ENCODE data around the gene COLEC11.
"Not testable (repeated sequence)": the region's sequence is repeated elsewhere in the genome, so short reads cannot be mapped to it uniquely, and the experiment has no call there.

COLEC11 gene

DNA sequence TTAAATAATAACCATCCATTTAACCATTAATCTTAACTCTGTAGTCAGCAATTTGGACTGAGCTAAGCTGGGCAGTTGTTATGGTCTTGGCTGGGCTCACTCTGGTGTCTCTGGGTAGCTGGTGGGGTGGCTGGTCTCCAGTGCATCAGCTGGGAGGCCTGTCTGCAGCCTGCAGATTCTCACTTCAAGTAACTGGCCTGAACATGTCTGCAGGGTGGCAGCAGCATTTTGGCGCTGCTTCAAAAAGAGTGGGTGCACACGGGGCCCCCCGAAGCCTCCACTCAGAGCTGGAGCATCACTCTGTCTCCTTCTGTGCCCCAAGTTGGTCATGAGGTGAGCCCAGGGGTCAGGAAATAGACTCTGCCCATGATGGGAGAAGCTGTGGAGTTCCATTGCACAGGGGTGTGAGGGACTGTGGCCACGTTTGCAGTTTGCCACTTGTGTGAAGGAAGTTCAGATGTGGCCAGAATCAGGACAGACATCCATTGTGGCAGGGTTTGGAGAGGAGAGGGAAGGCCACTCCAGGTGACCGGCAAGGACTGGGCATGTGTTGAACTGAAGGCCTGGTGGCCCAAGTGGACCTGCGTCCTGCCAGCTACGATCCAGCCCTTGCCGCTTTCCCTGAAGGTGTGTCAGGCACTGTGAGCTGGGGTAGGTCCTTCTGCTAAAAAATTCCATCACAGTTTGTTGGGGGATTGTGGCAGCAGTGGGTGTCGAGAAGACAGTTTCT is 58.1 kb downstream of the COLEC11 start:
- DNase-seq (ENCODE audit: low read depth in 3 of 3) = no peak

DNA sequence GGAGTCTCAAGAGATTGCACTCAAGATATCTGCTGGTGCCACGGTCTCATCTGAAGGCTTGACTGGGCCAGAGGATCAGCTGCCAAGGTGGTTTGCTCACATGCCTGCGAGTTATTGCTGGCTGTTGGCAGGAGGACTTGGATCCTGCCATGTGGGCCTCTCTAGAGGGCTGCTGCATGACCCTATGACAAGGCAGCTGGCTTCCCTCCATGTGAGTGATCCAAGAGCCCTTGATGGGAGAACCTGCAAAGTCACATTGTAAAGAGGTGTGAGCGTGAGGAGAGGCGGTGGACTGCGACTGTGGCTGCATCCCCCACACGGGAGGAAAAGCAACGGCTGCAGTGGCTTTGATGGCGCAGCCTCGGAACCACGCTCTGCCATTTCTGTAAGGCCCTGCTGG is 59.1 kb downstream of the COLEC11 start:
- DNase-seq (ENCODE audit: low read depth in 3 of 3) = no peak

DNA sequence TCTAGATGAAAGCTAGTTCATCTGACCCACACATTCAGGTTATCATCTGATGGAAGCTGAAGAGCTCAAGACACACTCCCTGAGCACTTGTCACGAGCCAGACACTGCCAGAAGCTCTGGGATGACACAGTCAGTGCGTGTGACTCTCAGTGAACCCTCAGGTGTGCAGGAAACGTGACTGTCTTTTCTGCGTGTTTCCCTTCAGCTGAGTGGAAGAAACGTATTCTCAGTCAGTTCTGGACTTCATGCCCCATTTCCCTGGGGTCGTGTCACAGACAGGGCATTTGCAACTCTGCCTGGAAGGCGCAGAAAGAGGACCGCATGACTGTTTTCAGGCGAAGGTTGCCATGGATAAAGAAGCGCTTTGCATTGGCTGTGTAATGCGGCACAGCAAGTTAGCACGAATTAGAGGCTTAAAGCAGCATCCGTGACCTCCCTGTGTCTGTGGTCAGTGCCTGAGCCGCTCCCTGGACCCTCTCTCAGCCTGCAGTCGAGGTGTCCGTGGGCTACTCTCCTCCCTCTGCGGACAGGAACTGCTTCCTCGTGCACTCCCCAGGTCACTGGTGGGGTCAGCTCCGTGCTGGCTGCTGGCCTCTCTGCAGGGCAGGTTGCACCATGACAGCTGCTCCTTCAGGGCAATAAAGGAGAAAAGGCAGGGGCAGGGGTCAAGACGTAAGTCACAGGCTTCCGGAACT is 59.8 kb downstream of the COLEC11 start:
- DNase-seq (ENCODE audit: low read depth in 3 of 3) = no peak

DNA sequence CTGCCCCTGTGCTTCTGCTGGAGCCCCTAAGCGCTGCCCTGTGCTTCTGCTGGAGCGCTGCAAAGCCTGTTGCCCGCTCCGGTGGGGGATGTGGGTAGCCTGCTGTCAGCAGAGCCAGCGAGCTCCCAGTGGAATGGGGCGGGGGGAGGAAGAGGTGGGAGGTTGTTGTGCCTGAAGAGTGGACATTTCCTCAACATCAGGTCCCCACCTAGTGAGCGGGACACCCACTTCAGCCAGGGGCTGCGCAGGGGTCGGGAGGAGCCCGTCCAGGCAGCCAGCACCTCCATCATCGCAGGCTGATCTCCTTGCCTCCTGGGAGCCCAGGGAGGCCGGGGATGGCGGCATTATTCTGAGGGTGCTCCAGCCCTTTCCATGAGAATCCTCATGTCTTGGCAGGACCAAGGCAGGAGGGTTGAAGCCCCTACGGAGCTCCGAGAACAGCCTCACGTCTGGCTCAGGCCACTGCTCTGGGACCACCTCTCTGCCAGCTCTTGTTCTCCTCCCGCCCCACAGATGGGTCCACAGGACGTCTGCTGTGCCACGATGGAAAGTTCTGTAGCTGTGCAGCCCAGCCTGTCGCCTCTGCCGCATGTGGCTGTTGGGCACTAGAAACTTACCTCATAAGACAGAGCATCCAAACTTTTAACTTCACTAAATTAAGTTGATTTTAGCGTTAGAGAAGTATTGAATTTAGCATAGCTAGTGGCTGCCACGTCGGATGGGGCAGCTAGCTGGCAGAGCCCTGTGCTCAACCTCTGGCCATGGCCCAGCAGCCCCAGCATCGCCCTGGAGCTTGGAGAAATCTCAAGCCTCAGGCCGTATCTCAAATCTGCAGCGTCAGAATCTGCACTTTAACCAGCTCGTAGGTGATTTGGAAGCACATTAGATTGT is 61.2 kb downstream of the COLEC11 start:
- DNase-seq (ENCODE audit: low read depth in 3 of 3) = no peak

DNA sequence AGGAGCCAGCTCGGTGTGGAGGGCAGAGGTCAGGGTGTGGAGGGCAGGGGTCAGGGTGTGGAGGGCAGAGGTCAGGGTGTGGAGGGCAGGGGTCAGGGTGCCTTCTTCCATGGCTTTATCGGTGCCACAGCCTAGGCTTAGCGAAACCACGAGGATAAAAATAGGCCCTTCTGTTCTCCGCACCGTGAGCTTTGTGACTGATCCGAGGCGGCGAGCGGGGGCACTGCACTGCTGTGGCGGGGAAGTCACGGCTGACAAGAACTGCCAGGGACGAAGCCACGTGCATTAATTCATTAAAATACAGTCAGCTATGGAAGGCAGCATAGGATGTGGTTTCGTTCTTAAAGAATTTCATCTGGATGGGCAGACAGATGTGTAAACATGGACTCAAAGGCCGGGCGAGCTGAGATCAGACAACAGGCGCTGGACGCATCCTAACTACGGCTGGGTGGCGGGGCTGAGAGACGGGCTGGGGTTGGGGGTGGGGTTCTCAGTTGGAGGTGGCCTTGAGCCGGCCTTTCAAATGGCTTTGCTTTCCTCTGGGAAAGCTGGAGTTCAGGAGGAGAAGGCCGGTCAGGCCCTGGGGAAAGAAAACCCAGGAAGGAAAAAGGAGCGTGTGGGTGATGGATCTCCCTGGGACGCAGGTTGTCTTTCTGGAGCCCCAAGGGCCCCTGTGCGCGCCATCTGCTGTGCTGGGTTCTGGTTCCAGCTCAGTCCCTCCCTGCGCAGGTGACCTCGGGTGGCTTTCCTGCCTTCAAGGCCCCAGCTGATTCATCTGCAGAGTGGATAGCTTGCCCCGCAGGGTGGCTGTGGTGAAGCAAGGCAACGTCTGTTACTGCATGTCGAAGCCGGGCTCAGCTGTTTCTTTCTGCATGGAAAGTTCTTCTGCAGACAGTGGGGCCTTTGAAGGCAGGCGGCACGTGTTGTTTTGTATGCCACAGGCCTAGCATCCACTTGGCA is 62.1 kb downstream of the COLEC11 start:
- no peak for DNase-seq (ENCODE audit: low read depth in 3 of 3)

DNA sequence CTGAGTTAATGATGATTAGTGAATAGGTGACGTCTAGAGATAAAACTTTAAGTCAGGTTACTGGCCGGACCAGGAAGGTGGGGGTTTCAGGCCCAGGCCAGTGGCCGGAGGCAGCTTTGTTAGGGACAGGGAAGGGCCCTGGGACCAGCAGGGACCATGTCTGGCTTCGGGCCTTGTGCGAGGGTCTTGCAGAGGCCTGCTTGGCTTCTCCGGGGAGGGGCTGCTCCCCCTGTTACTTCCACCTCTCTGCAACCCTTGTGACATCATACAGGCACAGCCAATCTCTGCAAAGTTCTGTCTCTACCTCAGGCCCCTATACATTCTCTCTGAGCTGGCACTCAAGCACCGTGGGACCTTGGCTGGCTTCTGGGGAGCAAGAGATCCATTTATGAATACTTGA is 63.0 kb downstream of the COLEC11 start, which contains the start of gene ALLC:
TSS of gene ALLC (plus strand) at position 320 of the 400 bp plus-strand sequence. CDS start 12,958 bp downstream, outside the sequence.
- DNase-seq (ENCODE audit: low read depth in 3 of 3) = no peak

DNA sequence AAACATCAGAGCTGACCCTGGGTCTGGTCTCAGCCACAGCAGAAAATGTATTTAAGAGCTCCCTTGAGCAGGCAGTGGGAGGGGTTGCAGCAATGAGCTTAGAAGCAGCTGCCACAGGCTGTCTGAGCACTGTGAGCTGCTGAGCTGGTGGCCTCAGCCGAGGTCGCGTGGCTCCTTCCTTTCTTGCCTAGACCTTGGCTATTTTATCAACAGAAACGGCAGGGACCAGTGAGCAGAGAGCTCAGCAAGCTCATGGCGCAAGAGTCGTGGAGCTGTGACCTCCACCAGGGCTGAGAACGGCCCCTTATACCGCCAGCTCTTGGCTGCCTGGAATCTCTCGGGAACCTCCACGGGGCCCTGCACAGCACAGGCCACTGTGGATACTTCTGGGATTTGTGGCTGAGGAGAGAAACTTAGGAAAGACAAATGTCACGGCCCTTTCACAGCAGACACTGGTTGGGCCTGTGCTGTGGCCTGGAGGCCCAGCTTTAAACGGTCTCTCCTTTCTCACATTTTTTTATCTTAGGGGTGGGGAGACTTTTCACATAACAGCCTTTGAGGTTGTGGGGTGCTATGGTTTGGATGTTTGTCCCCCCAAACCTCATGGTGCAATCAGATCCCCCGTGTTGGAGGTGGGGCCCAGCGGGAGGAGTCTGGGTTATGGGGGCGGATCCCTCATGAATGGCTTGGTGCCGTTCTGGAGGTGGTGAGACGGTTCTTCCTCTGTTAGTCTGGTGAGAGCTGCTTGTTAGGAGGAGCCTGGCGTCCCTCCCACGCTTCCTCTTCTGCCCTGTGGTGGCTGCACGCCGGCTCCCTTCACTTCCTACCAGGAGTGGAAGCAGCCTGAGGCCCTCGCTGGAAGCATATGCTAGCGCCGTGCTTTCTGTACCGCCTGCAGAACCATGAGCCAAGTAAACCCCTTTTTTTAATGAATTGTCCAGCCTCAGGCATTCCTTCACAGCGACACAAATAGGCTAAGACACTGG is 64.8 kb downstream of the COLEC11 start:
- DNase-seq (ENCODE audit: low read depth in 3 of 3) = no peak

DNA sequence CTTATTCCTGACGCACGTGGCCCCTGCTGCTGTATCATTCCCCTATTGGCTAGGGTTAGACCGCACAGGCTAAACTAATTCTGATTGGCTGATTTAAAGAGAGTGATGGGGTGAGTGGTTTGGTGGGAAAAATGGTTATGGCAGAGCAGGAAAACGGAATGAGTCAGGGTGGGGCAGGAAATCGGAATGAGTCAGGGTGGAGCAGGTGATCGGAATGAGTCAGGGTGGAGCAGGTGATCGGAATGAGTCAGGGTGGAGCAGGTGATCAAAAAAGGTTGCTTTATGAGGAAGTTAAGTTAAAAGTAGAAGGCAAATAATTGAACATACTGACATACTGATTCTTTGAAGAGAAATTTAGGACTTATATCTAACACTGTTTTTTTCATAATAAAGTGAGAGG is 65.7 kb downstream of the COLEC11 start:
- DNase-seq (ENCODE audit: low read depth in 3 of 3) = not testable (repeated sequence)

DNA sequence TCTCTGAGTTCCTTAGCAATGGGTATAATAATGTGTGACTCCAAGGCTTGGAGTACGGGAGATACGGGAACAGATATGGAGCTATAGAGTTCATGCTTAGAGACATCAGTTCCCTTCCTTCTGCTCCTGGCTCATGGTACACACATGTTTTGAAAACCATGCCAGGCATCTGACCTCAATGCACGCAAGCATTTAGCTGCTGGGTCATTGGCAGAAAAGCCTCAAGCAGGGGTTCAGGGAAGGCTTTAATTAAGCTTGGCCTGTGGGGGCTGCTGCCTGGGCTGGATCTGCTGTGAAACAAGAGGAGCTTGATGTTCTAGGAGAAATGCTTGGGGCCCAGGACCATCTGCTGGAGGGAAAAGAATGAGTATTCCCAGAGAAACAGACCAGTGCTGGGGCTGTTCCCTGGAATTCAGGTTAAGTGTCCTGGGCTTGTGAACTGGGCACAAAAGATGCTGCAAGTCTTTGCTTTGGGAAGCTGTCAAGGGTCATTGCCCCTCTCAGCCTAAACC is 66.3 kb downstream of the COLEC11 start:
- DNase-seq (ENCODE audit: low read depth in 3 of 3) = no peak

DNA sequence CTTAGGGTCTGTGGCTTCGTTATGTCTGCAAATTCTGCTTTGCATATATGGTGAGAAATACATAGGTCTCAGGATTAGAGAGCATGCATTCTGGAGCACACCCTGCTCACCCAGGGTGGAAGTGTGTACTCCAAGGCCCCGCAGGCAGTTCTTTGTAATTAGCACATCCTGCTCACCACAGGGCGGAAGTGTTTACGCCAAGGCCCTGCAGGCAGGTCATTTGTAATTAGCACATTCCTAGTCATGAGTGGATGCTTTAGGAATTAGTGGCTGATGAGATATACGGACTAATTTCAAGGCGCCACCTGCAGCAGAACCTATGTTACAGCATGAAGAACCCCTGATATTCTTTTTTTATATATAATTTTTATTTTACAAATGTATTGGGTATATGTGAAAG is 67.3 kb downstream of the COLEC11 start:
- DNase-seq (ENCODE audit: low read depth in 3 of 3) = no peak

DNA sequence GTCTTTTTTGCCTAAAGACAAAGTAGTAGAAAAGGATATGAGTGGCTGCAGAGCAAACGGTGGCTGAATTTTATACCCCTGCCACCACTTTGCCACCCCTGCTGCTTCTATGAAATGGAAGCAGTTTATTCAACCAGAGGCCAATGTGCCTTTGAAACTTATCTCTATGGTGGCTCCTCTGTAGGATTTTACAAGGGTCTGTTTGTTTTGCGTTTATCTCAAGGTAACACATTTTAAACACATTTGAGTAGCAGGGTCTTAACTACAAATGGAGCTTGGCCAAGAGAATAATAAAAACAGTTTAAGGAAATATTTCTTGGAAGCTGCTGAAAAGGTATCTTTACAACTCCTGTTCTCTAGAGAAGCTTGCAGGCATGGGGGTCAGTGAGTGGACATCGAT is 69.2 kb downstream of the COLEC11 start:
- DNase-seq (ENCODE audit: low read depth in 3 of 3) = no peak

DNA sequence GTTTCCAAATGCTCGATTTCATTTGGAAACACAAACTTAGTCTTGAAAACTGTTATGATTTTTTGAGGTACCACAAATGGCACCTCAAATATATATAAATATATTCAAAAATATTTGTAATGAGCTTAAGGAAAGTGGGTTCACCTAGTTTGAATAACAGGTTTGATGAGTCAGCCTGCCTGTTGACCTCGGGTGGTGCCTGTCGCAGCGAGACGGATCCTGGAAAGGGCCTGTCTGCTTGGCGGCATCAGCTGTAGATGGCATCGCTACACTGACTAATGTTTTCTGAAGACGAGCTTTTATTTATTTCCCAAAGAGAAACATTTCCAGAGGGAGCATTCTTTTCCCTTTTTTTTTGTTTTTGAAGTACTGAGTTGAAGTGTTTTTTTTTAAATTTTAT is 70.0 kb downstream of the COLEC11 start:
- no peak for DNase-seq (ENCODE audit: low read depth in 3 of 3)

DNA sequence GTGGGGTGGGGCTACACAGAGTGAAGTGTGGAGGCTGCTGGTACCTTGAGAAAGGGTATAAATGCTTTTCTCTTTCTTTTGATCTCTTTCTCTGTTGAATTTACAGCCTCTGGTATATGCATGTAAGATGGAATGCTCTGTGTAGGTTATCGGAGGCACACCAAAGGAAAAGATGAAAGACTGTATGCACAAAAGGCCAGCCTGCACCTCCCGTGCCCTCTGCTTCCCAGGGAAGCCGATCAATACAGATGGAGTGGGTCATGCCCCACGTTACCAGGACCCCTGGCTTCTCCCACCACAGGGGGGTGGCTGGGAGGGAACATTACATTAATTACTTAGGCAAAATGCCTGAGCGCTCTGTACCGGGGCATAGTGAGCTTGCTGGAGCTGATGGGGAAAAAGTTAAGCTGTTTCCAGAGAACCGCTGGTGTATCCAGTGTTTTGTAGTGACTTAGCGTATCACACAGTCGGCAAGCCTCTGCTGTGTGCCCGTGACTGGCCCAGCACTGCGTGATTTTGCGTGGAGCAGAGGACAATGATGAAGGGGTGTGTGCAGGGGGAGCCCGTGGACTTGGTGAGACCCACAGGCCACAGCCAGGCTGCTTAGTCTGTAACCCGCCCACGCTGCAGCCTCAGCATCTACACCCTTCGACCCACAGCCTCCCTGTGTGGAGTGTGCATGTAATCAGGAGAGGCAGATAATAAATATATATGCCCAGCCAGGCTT is 71.1 kb downstream of the COLEC11 start:
- DNase-seq (ENCODE audit: low read depth in 3 of 3) = no peak

DNA sequence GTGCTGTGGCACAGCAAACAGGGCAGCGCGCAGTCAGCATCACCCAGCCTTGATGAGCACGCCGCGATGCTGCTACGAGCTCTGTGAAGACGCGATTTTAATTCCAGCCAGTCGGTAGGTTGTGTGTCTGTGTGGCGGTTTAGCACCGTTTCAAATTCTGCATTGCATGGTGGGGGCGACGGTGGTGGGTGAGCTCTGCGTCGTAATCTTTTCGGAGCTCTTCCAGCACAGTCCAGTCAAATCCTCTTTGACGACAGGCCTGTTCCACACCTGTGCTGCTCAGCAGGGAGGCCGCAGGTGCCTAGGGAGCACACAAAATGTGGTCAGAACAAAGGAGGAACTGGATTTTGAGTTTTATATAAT is 71.7 kb downstream of the COLEC11 start:
- no peak for DNase-seq (ENCODE audit: low read depth in 3 of 3)

DNA sequence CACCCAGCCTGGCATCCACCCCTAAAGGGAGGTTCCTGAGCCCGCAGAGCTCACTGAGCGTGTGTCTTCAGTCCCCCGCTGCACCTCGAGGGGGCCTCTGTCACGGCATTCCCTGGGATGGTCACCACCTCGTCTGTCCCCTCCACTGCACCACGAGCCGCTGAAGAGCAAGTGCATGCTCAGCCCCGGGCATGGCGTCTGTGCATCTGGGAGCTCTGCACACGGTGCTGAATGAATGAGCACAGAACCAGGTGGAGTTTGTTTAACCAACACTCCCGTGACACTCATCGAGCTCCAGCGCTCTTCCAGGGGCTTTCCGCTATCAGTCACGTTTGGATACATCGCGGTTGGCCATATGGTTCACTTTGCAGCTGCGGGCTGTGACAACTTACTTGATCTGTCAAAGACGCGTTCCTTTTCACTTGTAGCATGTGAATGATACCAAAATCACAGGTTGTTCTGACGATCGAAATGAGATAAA is 72.3 kb downstream of the COLEC11 start:
- DNase-seq (ENCODE audit: low read depth in 3 of 3) = no peak

DNA sequence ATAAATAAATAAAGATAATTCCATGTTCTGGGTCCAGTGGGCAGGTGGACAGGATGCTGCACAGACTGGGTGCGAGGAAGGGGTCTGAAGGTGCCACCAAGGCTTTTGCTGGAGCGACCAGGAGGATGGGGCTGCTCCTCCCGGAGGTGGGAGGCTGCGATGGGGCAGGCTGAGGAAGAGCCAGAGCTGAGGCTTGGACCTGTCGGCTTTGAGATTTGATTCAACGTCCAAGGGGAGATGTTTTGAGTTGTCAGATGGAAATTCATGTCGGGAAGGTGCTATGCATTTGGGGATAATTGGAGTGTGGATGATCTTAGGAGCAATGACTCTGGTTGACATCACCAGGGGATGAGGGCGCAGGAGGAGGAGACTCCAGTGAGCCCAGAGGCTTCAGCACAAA is 74.7 kb downstream of the COLEC11 start:
- DNase-seq (ENCODE audit: low read depth in 3 of 3) = no peak

DNA sequence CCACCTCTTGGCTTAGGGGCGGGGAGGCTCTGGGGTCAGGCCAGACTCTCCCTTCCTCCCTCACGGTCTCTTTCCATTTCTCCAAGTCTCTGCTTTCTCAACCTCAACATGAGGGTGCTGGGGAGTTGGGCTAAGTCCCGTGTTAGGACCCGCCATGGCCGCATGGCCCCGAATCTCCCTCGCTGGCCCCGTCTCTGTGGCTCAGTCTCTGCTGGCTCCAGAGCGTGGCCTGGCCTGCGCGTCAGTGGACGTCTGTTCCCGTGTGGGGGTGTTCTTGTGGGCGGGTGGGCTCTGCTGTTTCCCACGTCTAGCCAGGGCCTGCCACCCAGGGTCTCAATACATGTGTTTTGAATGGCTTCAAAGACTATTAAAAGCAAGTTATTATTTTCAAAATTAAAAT is 75.5 kb downstream of the COLEC11 start:
- no peak for DNase-seq (ENCODE audit: low read depth in 3 of 3)

DNA sequence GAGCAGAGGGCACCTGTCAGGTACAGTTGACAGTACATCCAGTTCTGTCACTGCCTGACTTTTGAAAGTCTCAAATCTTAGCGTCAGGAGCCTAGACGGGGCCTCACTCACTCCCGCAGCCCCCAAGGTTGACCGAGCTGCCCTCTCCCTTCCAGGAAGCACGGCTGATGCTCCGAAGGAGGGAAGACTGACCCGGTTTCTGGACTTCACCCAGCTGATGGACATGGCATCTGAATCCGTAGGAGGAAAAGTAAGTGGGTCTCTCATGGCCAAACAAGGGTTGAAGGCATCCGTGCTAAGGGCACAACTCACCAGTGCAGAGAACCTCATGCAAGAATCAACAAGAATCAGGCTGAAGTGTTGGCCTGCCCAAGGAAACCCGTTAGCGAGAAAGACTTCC is 76.0 kb downstream of the COLEC11 start:
- DNase-seq (ENCODE audit: low read depth in 3 of 3) = no peak

Data from stimulated activated CD4-positive, alpha-beta T cell treated with anti-CD3 and anti-CD28 coated beads, TNF-alpha, amount 100 ng/mL, for 4 hours (primary cell).